ENCODE measurements around the gene GORASP2. TPM values are rescaled to one million over a fixed set of nuclear protein-coding genes. Genes with fewer than 3 reads are reported as not detected.

The GORASP2 gene
- total and polyA plus RNA-seq, 2 of the 8 experiments (the other 6 are each of a cell fraction or from before 2014, with no cell fraction given): 86.8 to 214 TPM

DNA sequence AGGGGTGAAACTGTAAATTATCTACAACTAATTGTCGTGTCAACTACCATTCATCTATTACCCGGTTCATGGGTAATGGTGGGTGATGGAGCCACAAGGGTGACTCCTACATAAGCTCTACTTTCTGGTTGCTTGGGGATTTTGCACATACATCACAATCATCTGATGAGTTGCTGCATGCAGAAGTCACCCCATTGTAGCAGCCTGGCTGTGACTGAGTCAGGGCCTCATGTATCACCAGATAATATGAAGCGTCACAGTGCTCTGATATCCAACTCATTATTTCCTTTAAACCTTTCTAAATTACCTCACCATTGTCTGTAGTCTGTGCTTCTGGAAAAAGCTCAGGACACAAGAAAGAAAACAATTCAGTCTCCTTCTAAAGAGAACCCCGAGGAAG, 32.4 kb upstream of the GORASP2 start:
- POLR2A ChIA-PET (ENCODE audit: partially characterized antibody): interaction anchor here (1.0 kb wide), 2 partner anchors 18 to 21 kb away, joined by 3 to 4 read pairs; no protein-coding TSS in a partner anchor
- H2AFZ ChIP-seq (ENCODE audit: low read length): no peak overlapping the region
- no peak overlapping the region for H3K18ac ChIP-seq (ENCODE audit: extremely low read depth, low read length)
- H3K9me3 ChIP-seq (ENCODE audit: insufficient read depth in 2 of 2, low read depth in 1 of 2, low read length in 1 of 2): no peaks in the 10 kb centered on the region
- no peaks in the 10 kb centered on the region for H3K4me1 ChIP-seq (replicated peaks in 1 of 4; ENCODE audit: control insufficient read depth in 3 of 4, insufficient read depth in 4 of 4, low read length in 3 of 4)
- H2BK5ac ChIP-seq (ENCODE audit: low read depth, low read length): no peak overlapping the region
- H3K4me2 ChIP-seq (ENCODE audit: insufficient read depth in 1 of 2, low read depth in 2 of 2, low read length in 2 of 2): no peak overlapping the region
- H3K56ac ChIP-seq (replicated peaks; ENCODE audit: insufficient read length, low read depth, low read length): no peak overlapping the region
- no peak for DNase-seq (ENCODE audit: low read depth in 1 of 2, low spot score in 2 of 2)
- H2AK5ac ChIP-seq (ENCODE audit: low read depth, low read length): no peak overlapping the region
- peak overlapping the region; percentile 69 for H3K14ac ChIP-seq (ENCODE audit: insufficient read length)
- no peaks in the 10 kb centered on the region for H3K27me3 ChIP-seq (replicated peaks in 1 of 4; ENCODE audit: control insufficient read depth in 3 of 4, extremely low read depth in 1 of 4, insufficient read depth in 3 of 4, low read length in 3 of 4)
- no peak overlapping the region for H3K9ac ChIP-seq (replicated peaks in 1 of 4; ENCODE audit: extremely low read depth in 1 of 4, low read depth in 3 of 4, low read length in 3 of 4)
- FAIRE-seq: no peak
- no peak overlapping the region for H4K5ac ChIP-seq (ENCODE audit: insufficient read length, low read depth, low read length)
- H3K36me3 ChIP-seq (ENCODE audit: control insufficient read depth in 2 of 4, insufficient read depth in 4 of 4, low read length in 3 of 4): no peaks in the 10 kb centered on the region
- no peak overlapping the region for H2BK15ac ChIP-seq (ENCODE audit: low read length)
- no peak overlapping the region for H2BK20ac ChIP-seq (ENCODE audit: low read length)
- no peak overlapping the region for H2BK120ac ChIP-seq (replicated peaks; ENCODE audit: low read depth, low read length)
- H3K4me3 ChIP-seq (ENCODE audit: extremely low read depth in 1 of 4, insufficient read depth in 2 of 4, low read depth in 3 of 4, low read length in 4 of 4): no peak overlapping the region
- H4K8ac ChIP-seq (ENCODE audit: extremely low read depth, insufficient read depth, low read length): no peak overlapping the region
- H3K4ac ChIP-seq (replicated peaks; ENCODE audit: insufficient read length, low read depth, low read length): no peak overlapping the region
- no peaks in the 10 kb centered on the region for H4K20me1 ChIP-seq (replicated peaks in 1 of 2; ENCODE audit: control insufficient read depth in 1 of 2, insufficient read depth in 2 of 2, low read length in 2 of 2)
- H2BK12ac ChIP-seq (ENCODE audit: low read depth, low read length): no peak overlapping the region
- 69% methylated on average over 4 of the region's 4 CpGs; no CpG with 5 or more reads in 1 of the 2 experiments for WGBS, 2 experiments (ENCODE audit: extremely low coverage in 1 of 2, insufficient coverage in 1 of 2, insufficient read length in 1 of 2, insufficient replicate concordance in 2 of 2, low coverage in 1 of 2, low lambda C conversion rate in 2 of 2, missing lambda C conversion rate in 1 of 2)
- CTCF ChIA-PET (ENCODE audit: partially characterized antibody): interaction anchor here (0.9 to 2.6 kb wide), 5 partner anchors 8 to 892 kb away, joined by 3 to 12 read pairs (median 7); no protein-coding TSS in a partner anchor
- no peaks in the 10 kb centered on the region for H3K79me1 ChIP-seq (ENCODE audit: low read depth, low read length)
- H3K27ac ChIP-seq (ENCODE audit: low read depth, low read length): no peak overlapping the region
- no peak overlapping the region for H3K23ac ChIP-seq (ENCODE audit: insufficient read length)
- H4K91ac ChIP-seq (replicated peaks; ENCODE audit: insufficient read length, low read length): no peak overlapping the region
- no peaks in the 10 kb centered on the region for H3K23me2 ChIP-seq (ENCODE audit: low read depth, low read length)
- no peaks in the 10 kb centered on the region for H3K79me2 ChIP-seq (ENCODE audit: control insufficient read depth in 1 of 2, insufficient read depth in 2 of 2, low read length in 2 of 2)
- TF ChIP-seq TEAD4 (IDR thresholded peaks at IDR 0.05; ENCODE audit: low read depth, low read length) (no peak), BRCA1 (IDR thresholded peaks at IDR 0.05; ENCODE audit: low read depth, low read length) (no peak), GTF2F1 (IDR thresholded peaks at IDR 0.05; ENCODE audit: borderline replicate concordance, low read depth, low read length) (no peak), SIRT6 (IDR thresholded peaks at IDR 0.05; ENCODE audit: low read length) (no peak), KDM4A (IDR thresholded peaks at IDR 0.05; ENCODE audit: low read depth, low read length, severe bottlenecking) (no peak), EGR1 (IDR thresholded peaks at IDR 0.05; ENCODE audit: borderline replicate concordance, low read depth, low read length) (no peak), SP2 (IDR thresholded peaks at IDR 0.05; ENCODE audit: low read length) (no peak), EP300 (IDR thresholded peaks at IDR 0.05; ENCODE audit: borderline replicate concordance in 1 of 2, low read depth in 2 of 2, low read length in 2 of 2) (no peak), RXRA (IDR thresholded peaks at IDR 0.05; ENCODE audit: insufficient read depth, low read depth, low read length) (no peak), SIN3A (conservative IDR thresholded peaks at IDR 0.05 in 1 of 2, IDR thresholded peaks at IDR 0.05 in 1 of 2; ENCODE audit: low read depth in 1 of 2, low read length in 2 of 2) (no peak), SRF (IDR thresholded peaks at IDR 0.05; ENCODE audit: low read depth, low read length) (no peak), KDM5A (IDR thresholded peaks at IDR 0.05; ENCODE audit: low read length) (no peak), RAD21 (IDR thresholded peaks at IDR 0.05 in 1 of 2, conservative IDR thresholded peaks at IDR 0.05 in 1 of 2; ENCODE audit: low read depth in 2 of 2, low read length in 2 of 2) (no peak)
- TF ChIP-seq, protein P1, sequence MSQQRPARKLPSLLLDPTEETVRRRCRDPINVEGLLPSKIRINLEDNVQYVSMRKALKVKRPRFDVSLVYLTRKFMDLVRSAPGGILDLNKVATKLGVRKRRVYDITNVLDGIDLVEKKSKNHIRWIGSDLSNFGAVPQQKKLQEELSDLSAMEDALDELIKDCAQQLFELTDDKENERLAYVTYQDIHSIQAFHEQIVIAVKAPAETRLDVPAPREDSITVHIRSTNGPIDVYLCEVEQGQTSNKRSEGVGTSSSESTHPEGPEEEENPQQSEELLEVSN (IDR thresholded peaks at IDR 0.05): no peak

Data from H1 (cell line).